ENCODE data around the gene TSTD2.
A peak's percentile ranks its signal among the peaks of the same experiment; 100 is the strongest.
"Not testable (repeated sequence)": the region's sequence is repeated elsewhere in the genome, so short reads cannot be mapped to it uniquely, and the experiment has no call there.

The TSTD2 gene

DNA sequence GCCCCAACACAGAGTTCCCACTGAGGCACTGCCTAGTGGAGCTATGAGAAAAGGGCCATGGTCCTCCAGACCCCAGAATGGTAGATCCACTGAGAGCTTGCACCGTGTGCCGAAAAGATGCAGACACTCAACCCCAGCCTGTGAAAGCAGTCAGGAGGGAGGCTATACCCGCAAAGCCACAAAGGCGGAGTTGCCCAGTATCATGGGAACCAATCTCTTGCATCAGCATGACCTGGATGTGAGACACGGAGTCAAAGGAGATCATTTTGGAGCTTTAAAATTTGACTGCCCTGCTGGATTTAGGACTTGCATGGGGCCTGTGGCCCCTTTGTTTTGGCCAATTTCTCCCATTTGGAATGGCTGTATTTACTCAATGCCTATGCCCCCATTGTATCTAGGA lies 10.7 kb downstream of the TSTD2 start:
- not testable (repeated sequence) for H4K91ac ChIP-seq (ENCODE audit: low read depth, low read length, poor library complexity); H3K23ac ChIP-seq (ENCODE audit: low read depth, low read length, poor library complexity); H2BK12ac ChIP-seq (ENCODE audit: low read length); H3K4me1 ChIP-seq (ENCODE audit: control insufficient read depth in 2 of 2, insufficient read depth in 1 of 2, low read depth in 1 of 2, low read length in 2 of 2); H3K79me1 ChIP-seq (ENCODE audit: low read depth, low read length); H3K18ac ChIP-seq (ENCODE audit: low read length); H3K27ac ChIP-seq (replicated peaks; ENCODE audit: low read length); H2BK120ac ChIP-seq (ENCODE audit: low read depth, low read length); H4K8ac ChIP-seq (ENCODE audit: low read depth, low read length); H3K14ac ChIP-seq (ENCODE audit: low read length); H2BK15ac ChIP-seq (ENCODE audit: low read length); H3K9ac ChIP-seq (ENCODE audit: low read depth, low read length, poor library complexity); H3K27me3 ChIP-seq (ENCODE audit: control insufficient read depth in 3 of 3, insufficient read depth in 3 of 3, low read depth in 1 of 3, low read length in 3 of 3); DNase-seq (ENCODE audit: low spot score); H2BK5ac ChIP-seq (ENCODE audit: low read length); H3K4me2 ChIP-seq (ENCODE audit: insufficient read depth, low read length, poor library complexity, severe bottlenecking); H3K4ac ChIP-seq (ENCODE audit: low read length); H2AFZ ChIP-seq (ENCODE audit: low read length); H2AK5ac ChIP-seq (ENCODE audit: low read depth, low read length)
- Histone ChIP-seq H3K9me3 (replicated peaks in 1 of 2; ENCODE audit: control insufficient read depth in 2 of 2, insufficient read depth in 1 of 2, low read depth in 1 of 2, low read length in 2 of 2) (peaks cover 0 to 16% of the 10 kb centered on the region in 2 donors), H3K36me3 (replicated peaks in 1 of 2; ENCODE audit: control insufficient read depth in 2 of 2, insufficient read depth in 2 of 2, low read length in 2 of 2) (peaks cover 17 to 97% of the 10 kb centered on the region in 2 donors), H3K4me3 (ENCODE audit: low read length in 2 of 2) (peak overlapping the region in 1 of 2 donors; percentile 53)
- WGBS, 2 donors (ENCODE audit: extremely low coverage in 2 of 2, insufficient read length in 2 of 2, insufficient replicate concordance in 1 of 2): no CpG with 5 or more reads among the region's 5 CpGs

DNA sequence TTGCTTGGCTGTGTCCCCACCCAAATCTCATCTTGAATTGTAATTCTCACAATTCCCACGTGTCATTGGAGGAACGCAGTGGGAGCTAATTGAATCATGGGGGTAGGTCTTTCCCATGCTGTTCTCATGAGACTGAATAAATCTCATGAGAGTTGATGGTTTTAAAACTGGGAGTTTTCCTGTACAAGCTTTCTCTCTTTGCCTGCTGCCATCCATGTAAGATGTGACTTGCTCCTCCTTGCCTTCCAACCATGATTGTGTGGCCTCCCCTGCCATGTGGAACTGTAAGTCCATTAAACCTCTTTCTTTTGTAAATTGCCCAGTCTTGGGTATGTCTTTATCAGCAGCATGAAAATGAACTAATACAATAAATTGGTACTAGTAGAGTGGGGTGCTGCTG lies 13.1 kb downstream of the TSTD2 start:
- H2AFZ ChIP-seq (ENCODE audit: low read length): not testable (repeated sequence)
- no CpG with 5 or more reads among the region's 2 CpGs for WGBS, 2 donors (ENCODE audit: extremely low coverage in 2 of 2, insufficient read length in 2 of 2, insufficient replicate concordance in 1 of 2)

DNA sequence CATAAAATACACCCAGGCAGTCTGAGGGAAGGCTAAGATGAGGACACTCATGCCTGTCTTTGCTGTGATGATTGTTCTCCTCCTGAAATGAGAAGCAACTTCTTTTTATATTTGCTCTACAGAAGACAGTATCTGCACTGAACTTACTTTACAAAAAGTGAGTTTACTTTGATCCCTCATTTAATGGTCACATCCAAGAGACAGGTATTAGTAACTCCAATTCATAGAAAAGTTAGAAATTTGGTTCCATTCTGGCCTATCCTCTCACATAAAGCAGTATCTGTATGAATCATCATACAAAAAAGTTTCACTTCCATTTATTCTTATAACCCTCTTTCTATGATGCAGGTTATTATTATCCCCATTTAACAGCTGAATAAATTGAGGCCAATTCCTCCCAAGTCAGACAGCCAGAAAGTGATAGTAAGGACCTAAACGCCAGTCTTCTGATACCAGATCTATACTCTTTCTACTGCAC lies 15.2 kb downstream of the TSTD2 start:
- Histone ChIP-seq H3K9ac (ENCODE audit: low read depth, low read length, poor library complexity) (no peak overlapping the region), H3K4me3 (ENCODE audit: low read length in 2 of 2) (no peak overlapping the region), H2BK5ac (ENCODE audit: low read length) (no peak overlapping the region), H3K4me2 (ENCODE audit: insufficient read depth, low read length, poor library complexity, severe bottlenecking) (no peak overlapping the region), H2BK12ac (ENCODE audit: low read length) (no peak overlapping the region), H3K14ac (ENCODE audit: low read length) (no peak overlapping the region), H4K8ac (ENCODE audit: low read depth, low read length) (no peak overlapping the region), H2BK120ac (ENCODE audit: low read depth, low read length) (no peak overlapping the region), H3K4me1 (ENCODE audit: control insufficient read depth in 2 of 2, insufficient read depth in 1 of 2, low read depth in 1 of 2, low read length in 2 of 2) (no peaks in the 10 kb centered on the region), H2BK15ac (ENCODE audit: low read length) (no peak overlapping the region), H3K9me3 (replicated peaks in 1 of 2; ENCODE audit: control insufficient read depth in 2 of 2, insufficient read depth in 1 of 2, low read depth in 1 of 2, low read length in 2 of 2) (peaks cover 0 to 10% of the 10 kb centered on the region in 2 donors), H3K4ac (ENCODE audit: low read length) (no peak overlapping the region), H3K27me3 (ENCODE audit: control insufficient read depth in 3 of 3, insufficient read depth in 3 of 3, low read depth in 1 of 3, low read length in 3 of 3) (no peaks in the 10 kb centered on the region), H3K23ac (ENCODE audit: low read depth, low read length, poor library complexity) (no peak overlapping the region), H2AK5ac (ENCODE audit: low read depth, low read length) (no peak overlapping the region), H3K36me3 (replicated peaks in 1 of 2; ENCODE audit: control insufficient read depth in 2 of 2, insufficient read depth in 2 of 2, low read length in 2 of 2) (peaks cover 15 to 94% of the 10 kb centered on the region in 2 donors), H2AFZ (ENCODE audit: low read length) (no peak overlapping the region), H3K27ac (replicated peaks; ENCODE audit: low read length) (no peak overlapping the region), H3K79me1 (ENCODE audit: low read depth, low read length) (no peaks in the 10 kb centered on the region), H4K91ac (ENCODE audit: low read depth, low read length, poor library complexity) (no peak overlapping the region), H3K18ac (ENCODE audit: low read length) (no peak overlapping the region)
- DNase-seq (ENCODE audit: low spot score): no peak
- WGBS, 2 donors (ENCODE audit: extremely low coverage in 2 of 2, insufficient read length in 2 of 2, insufficient replicate concordance in 1 of 2): no CpG with 5 or more reads among the region's 1 CpG

More for the DNA sequence above, 13.1 kb downstream of the TSTD2 start:
- Histone ChIP-seq H3K9me3 (replicated peaks in 1 of 2; ENCODE audit: control insufficient read depth in 2 of 2, insufficient read depth in 1 of 2, low read depth in 1 of 2, low read length in 2 of 2) (peaks cover 0 to 16% of the 10 kb centered on the region in 2 donors), H3K36me3 (replicated peaks in 1 of 2; ENCODE audit: control insufficient read depth in 2 of 2, insufficient read depth in 2 of 2, low read length in 2 of 2) (peaks cover 18 to 96% of the 10 kb centered on the region in 2 donors)
- not testable (repeated sequence) for H3K4me3 ChIP-seq (ENCODE audit: low read length in 2 of 2); DNase-seq (ENCODE audit: low spot score); H4K91ac ChIP-seq (ENCODE audit: low read depth, low read length, poor library complexity); H3K18ac ChIP-seq (ENCODE audit: low read length); H4K8ac ChIP-seq (ENCODE audit: low read depth, low read length); H3K14ac ChIP-seq (ENCODE audit: low read length); H3K79me1 ChIP-seq (ENCODE audit: low read depth, low read length); H2AK5ac ChIP-seq (ENCODE audit: low read depth, low read length); H2BK120ac ChIP-seq (ENCODE audit: low read depth, low read length); H3K4ac ChIP-seq (ENCODE audit: low read length); H3K9ac ChIP-seq (ENCODE audit: low read depth, low read length, poor library complexity); H3K4me2 ChIP-seq (ENCODE audit: insufficient read depth, low read length, poor library complexity, severe bottlenecking); H3K4me1 ChIP-seq (ENCODE audit: control insufficient read depth in 2 of 2, insufficient read depth in 1 of 2, low read depth in 1 of 2, low read length in 2 of 2); H3K23ac ChIP-seq (ENCODE audit: low read depth, low read length, poor library complexity); H2BK12ac ChIP-seq (ENCODE audit: low read length); H2BK15ac ChIP-seq (ENCODE audit: low read length); H3K27ac ChIP-seq (replicated peaks; ENCODE audit: low read length); H3K27me3 ChIP-seq (ENCODE audit: control insufficient read depth in 3 of 3, insufficient read depth in 3 of 3, low read depth in 1 of 3, low read length in 3 of 3); H2BK5ac ChIP-seq (ENCODE audit: low read length)

DNA sequence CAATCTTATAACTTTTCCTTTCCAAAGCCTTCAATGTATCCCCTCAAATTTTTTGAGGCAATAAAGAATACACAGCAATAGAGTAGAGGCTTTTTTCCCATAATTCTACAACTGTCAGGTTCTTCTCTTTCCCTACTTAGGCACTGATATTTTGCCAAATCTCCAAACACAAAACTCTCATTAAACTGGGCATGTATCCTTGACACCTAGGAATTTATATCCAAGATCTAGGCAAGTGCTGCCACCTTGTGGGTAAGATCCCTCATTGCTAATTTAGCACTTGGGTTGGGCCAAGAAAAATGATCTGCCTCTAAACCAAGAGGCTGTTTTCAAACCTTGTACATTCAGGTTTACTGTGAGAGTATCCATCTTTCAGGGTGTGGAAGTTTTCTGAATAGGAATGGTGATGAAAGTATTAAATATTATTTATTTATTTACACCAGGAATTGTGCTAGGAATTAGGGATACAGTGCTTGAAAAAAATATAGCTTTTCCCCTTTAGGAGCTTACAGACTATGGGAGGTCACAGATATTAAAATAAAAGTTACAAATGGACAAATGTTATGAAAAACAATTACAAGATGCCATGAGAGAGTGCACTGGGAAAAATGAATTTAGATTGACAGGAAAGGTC lies 17.6 kb downstream of the TSTD2 start:
- Histone ChIP-seq H3K4me1 (ENCODE audit: control insufficient read depth in 2 of 2, insufficient read depth in 1 of 2, low read depth in 1 of 2, low read length in 2 of 2) (no peaks in the 10 kb centered on the region), H4K8ac (ENCODE audit: low read depth, low read length) (no peak overlapping the region), H3K27ac (replicated peaks; ENCODE audit: low read length) (no peak overlapping the region), H3K23ac (ENCODE audit: low read depth, low read length, poor library complexity) (no peak overlapping the region), H3K9ac (ENCODE audit: low read depth, low read length, poor library complexity) (no peak overlapping the region), H2BK5ac (ENCODE audit: low read length) (no peak overlapping the region), H4K91ac (ENCODE audit: low read depth, low read length, poor library complexity) (no peak overlapping the region), H2BK15ac (ENCODE audit: low read length) (no peak overlapping the region), H3K14ac (ENCODE audit: low read length) (no peak overlapping the region), H2AFZ (ENCODE audit: low read length) (no peak overlapping the region), H3K36me3 (replicated peaks in 1 of 2; ENCODE audit: control insufficient read depth in 2 of 2, insufficient read depth in 2 of 2, low read length in 2 of 2) (peaks cover 17 to 96% of the 10 kb centered on the region in 2 donors), H3K79me1 (ENCODE audit: low read depth, low read length) (no peaks in the 10 kb centered on the region), H3K27me3 (ENCODE audit: control insufficient read depth in 3 of 3, insufficient read depth in 3 of 3, low read depth in 1 of 3, low read length in 3 of 3) (no peaks in the 10 kb centered on the region), H3K18ac (ENCODE audit: low read length) (no peak overlapping the region), H2AK5ac (ENCODE audit: low read depth, low read length) (no peak overlapping the region), H2BK120ac (ENCODE audit: low read depth, low read length) (no peak overlapping the region), H3K9me3 (replicated peaks in 1 of 2; ENCODE audit: control insufficient read depth in 2 of 2, insufficient read depth in 1 of 2, low read depth in 1 of 2, low read length in 2 of 2) (no peaks in the 10 kb centered on the region), H2BK12ac (ENCODE audit: low read length) (no peak overlapping the region), H3K4me3 (ENCODE audit: low read length in 2 of 2) (no peak overlapping the region), H3K4ac (ENCODE audit: low read length) (no peak overlapping the region), H3K4me2 (ENCODE audit: insufficient read depth, low read length, poor library complexity, severe bottlenecking) (no peak overlapping the region)
- peak; percentile 47 for DNase-seq (ENCODE audit: low spot score)

Data from neuronal stem cell (in vitro differentiated cells).